HG03045 (cell line): ENCODE measurements around the gene SLC6A11.

ENCODE experiments used
- ATAC-seq: cut with Tn5 transposase; IDR thresholded peaks from one replicate; pipeline ENCODE4 v1.9.1; 2021; ENCODE audit warnings: mild to moderate bottlenecking, moderate library complexity; ENCODE audit not compliant: unreplicated experiment

SLC6A11 gene

GRCh38 chr3:10928407-10928960 is 112.5 kb downstream of the SLC6A11 start:
- no peak for ATAC-seq

- no peak for ATAC-seq
Observed at GRCh38 chr3:10928961-10929471, 113.0 kb downstream of the SLC6A11 start.

- no peak for ATAC-seq
Observed at GRCh38 chr3:10929978-10930665, 114.1 kb downstream of the SLC6A11 start.

GRCh38 chr3:10930666-10931040 is 114.6 kb downstream of the SLC6A11 start:
- no peak for ATAC-seq

GRCh38 chr3:10932596-10932995 is 116.6 kb downstream of the SLC6A11 start:
- no peak for ATAC-seq

- no peak for ATAC-seq
Observed at GRCh38 chr3:10933021-10933420, 117.0 kb downstream of the SLC6A11 start.

GRCh38 chr3:10933470-10933804 is 117.4 kb downstream of the SLC6A11 start:
- ATAC-seq = no peak

GRCh38 chr3:10933805-10934481 is 117.9 kb downstream of the SLC6A11 start:
- ATAC-seq = no peak

GRCh38 chr3:10935028-10935427 is 119.0 kb downstream of the SLC6A11 start:
- ATAC-seq = no peak

- ATAC-seq = no peak
Observed at GRCh38 chr3:10935846-10936631, 120.0 kb downstream of the SLC6A11 start.

- no peak for ATAC-seq
Observed at GRCh38 chr3:10936686-10937085, 120.7 kb downstream of the SLC6A11 start.

GRCh38 chr3:10937141-10937825 is 121.3 kb downstream of the SLC6A11 start:
- ATAC-seq = no peak

- no peak for ATAC-seq
Observed at GRCh38 chr3:10939556-10939955, 123.5 kb downstream of the SLC6A11 start.

GRCh38 chr3:10940106-10940505 is 124.1 kb downstream of the SLC6A11 start:
- no peak for ATAC-seq

GRCh38 chr3:10941972-10942371 is 125.9 kb downstream of the SLC6A11 start:
- no peak for ATAC-seq

- ATAC-seq = no peak
Observed at GRCh38 chr3:10942690-10943205, 126.7 kb downstream of the SLC6A11 start.

- no peak for ATAC-seq
Observed at GRCh38 chr3:10944866-10945265, 128.8 kb downstream of the SLC6A11 start.

- no peak for ATAC-seq
Observed at GRCh38 chr3:10945683-10946287, 129.8 kb downstream of the SLC6A11 start.

- no peak for ATAC-seq
Observed at GRCh38 chr3:10946526-10946925, 130.5 kb downstream of the SLC6A11 start.

- no peak for ATAC-seq
Observed at GRCh38 chr3:10948326-10948725, 132.3 kb downstream of the SLC6A11 start.
